Parathyroid adenoma (tissue), 2 donors: ENCODE measurements around the gene TUBB4B.

Experiments
- H2AFZ ChIP-seq: fragments of 300-600 bp; sonication (generic); one replicate; pipeline ENCODE4 v1.7.0; 2017; ENCODE audit warnings: antibody characterized with exemption, mild to moderate bottlenecking
- H3K27ac ChIP-seq: fragments of 300-600 bp; sonication (generic); one replicate; pipeline ENCODE4 v1.7.0; 2017
- H3K27me3 ChIP-seq: fragments of 300-600 bp; sonication (generic); one replicate; pipeline ENCODE4 v1.7.0; 2017; ENCODE audit warnings: low read length; ENCODE audit not compliant: control insufficient read depth, insufficient read depth
- H3K36me3 ChIP-seq: fragments of 300-600 bp; sonication (generic); one replicate; pipeline ENCODE4 v1.7.0; 2017; ENCODE audit warnings: low read length; ENCODE audit not compliant: control insufficient read depth, insufficient read depth
- H3K4me1 ChIP-seq: fragments of 300-600 bp; sonication (generic); one replicate; pipeline ENCODE4 v1.7.0; 2017; ENCODE audit warnings: control low read depth
- H3K4me2 ChIP-seq: fragments of 300-600 bp; sonication (generic); one replicate; pipeline ENCODE4 v1.7.0; 2017; ENCODE audit warnings: low read length
- H3K4me3 ChIP-seq: fragments of 300-600 bp; sonication (generic); one replicate; pipeline ENCODE4 v1.7.0; 2017; ENCODE audit warnings: low read depth, low read length
- H3K79me2 ChIP-seq: fragments of 300-600 bp; sonication (generic); one replicate; pipeline ENCODE4 v1.7.0; 2017; ENCODE audit warnings: control low read depth
- H3K9ac ChIP-seq: fragments of 300-600 bp; sonication (generic); one replicate; pipeline ENCODE4 v1.7.0; 2017; ENCODE audit warnings: mild to moderate bottlenecking
- H3K9me3 ChIP-seq: fragments of 300-600 bp; sonication (generic); one replicate; pipeline ENCODE4 v1.7.0; 2017; ENCODE audit warnings: low read length; ENCODE audit not compliant: control insufficient read depth
- CTCF ChIP-seq: fragments of 300-600 bp; sonication (generic); IDR thresholded peaks from one replicate; pipeline ENCODE4 v1.7.0; 2017; ENCODE audit warnings: antibody characterized with exemption, mild to moderate bottlenecking
- donor health status: primary hyperparathyroidism.

TUBB4B gene

GRCh38 chr9:137228506-137228967 is 12.6 kb upstream of the TUBB4B start:
- peaks cover 5% of the 10 kb centered on the region for H3K4me1 ChIP-seq
- no peak overlapping the region for H3K4me3 ChIP-seq
- no peak overlapping the region for H3K9ac ChIP-seq
- H3K9me3 ChIP-seq: no peaks in the 10 kb centered on the region
- no peaks in the 10 kb centered on the region for H3K79me2 ChIP-seq
- no peak for TF ChIP-seq CTCF
- no peaks in the 10 kb centered on the region for H3K36me3 ChIP-seq
- no peak overlapping the region for H3K27ac ChIP-seq
- H2AFZ ChIP-seq: no peak overlapping the region
- no peak overlapping the region for H3K4me2 ChIP-seq
- no peaks in the 10 kb centered on the region for H3K27me3 ChIP-seq

- Histone ChIP-seq H3K9me3 (no peaks in the 10 kb centered on the region), H3K4me3 (no peak overlapping the region), H3K4me2 (no peak overlapping the region), H3K4me1 (peaks cover 5% of the 10 kb centered on the region), H2AFZ (no peak overlapping the region), H3K79me2 (no peaks in the 10 kb centered on the region), H3K9ac (no peak overlapping the region), H3K27ac (no peak overlapping the region), H3K27me3 (no peaks in the 10 kb centered on the region), H3K36me3 (no peaks in the 10 kb centered on the region)
- TF ChIP-seq CTCF: no peak
Measured at GRCh38 chr9:137228968-137229896, 11.9 kb upstream of the TUBB4B start.

GRCh38 chr9:137229903-137230704 is 11.0 kb upstream of the TUBB4B start:
- Histone ChIP-seq H3K36me3 (no peaks in the 10 kb centered on the region), H3K79me2 (no peaks in the 10 kb centered on the region), H3K4me1 (peaks cover 5% of the 10 kb centered on the region), H3K9ac (no peak overlapping the region), H3K9me3 (no peaks in the 10 kb centered on the region), H2AFZ (no peak overlapping the region), H3K27ac (no peak overlapping the region), H3K27me3 (no peaks in the 10 kb centered on the region), H3K4me3 (no peak overlapping the region), H3K4me2 (no peak overlapping the region)
- no peak for TF ChIP-seq CTCF

GRCh38 chr9:137230705-137231371 is 10.2 kb upstream of the TUBB4B start, which contains the start of gene SLC34A3:
SLC34A3 (plus strand) TSS chr9:137230901; CDS start chr9:137231703, 802 bp downstream.
- Histone ChIP-seq H3K4me2 (no peak within 1 kb of the TSS), H3K79me2 (no peaks in the 10 kb centered on the region), H3K4me3 (no peak within 1 kb of the TSS), H3K9me3 (no peaks in the 10 kb centered on the region), H3K36me3 (no peaks in the 10 kb centered on the region), H3K9ac (no peak within 1 kb of the TSS), H3K4me1 (peaks cover 5% of the 10 kb centered on the region), H2AFZ (no peak within 1 kb of the TSS), H3K27me3 (no peaks in the 10 kb centered on the region), H3K27ac (no peak within 1 kb of the TSS)
- no peak for TF ChIP-seq CTCF
